SK-N-SH treated with all-trans-retinoic acid at 6 μM for 48 hours (cell line): ENCODE results near the gene ROM1.

Source experiments
- PATZ1 ChIP-seq: fragments of 250-450 bp; sonication (Bioruptor Pico); IDR thresholded peaks from 2 replicates; pipeline ENCODE4 v1.8.0; 2020; ENCODE audit warnings: mild to moderate bottlenecking, moderate library complexity, borderline replicate concordance
- POU6F1 ChIP-seq: fragments of 250-450 bp; sonication (Bioruptor Pico); IDR thresholded peaks from 2 replicates; pipeline ENCODE4 v1.8.0; 2021; ENCODE audit warnings: low read depth, mild to moderate bottlenecking, moderate library complexity, borderline replicate concordance
- PPARA ChIP-seq: fragments of 250-450 bp; sonication (Bioruptor Pico); IDR thresholded peaks from 2 replicates; pipeline ENCODE4 v1.5.0; 2020; ENCODE audit warnings: mild to moderate bottlenecking, borderline replicate concordance
- SNAI2 ChIP-seq: fragments of 250-450 bp; sonication (Bioruptor Pico); IDR thresholded peaks from 2 replicates; pipeline ENCODE4 v1.5.0; 2020; ENCODE audit warnings: mild to moderate bottlenecking, moderate library complexity
- ZC3H10 ChIP-seq: fragments of 250-450 bp; sonication (Bioruptor Pico); IDR thresholded peaks from 2 replicates; pipeline ENCODE4 v1.5.1; 2021; ENCODE audit warnings: mild to moderate bottlenecking, moderate library complexity
- ZFP3 ChIP-seq: fragments of 250-450 bp; sonication (Bioruptor Pico); IDR thresholded peaks from 2 replicates; pipeline ENCODE4 v1.5.0; 2020; ENCODE audit warnings: mild to moderate bottlenecking, moderate library complexity

- TF ChIP-seq POU6F1 (no peak), ZFP3 (CRISPR knock-in tag) (no peak), PATZ1 (CRISPR knock-in tag) (no peak), ZC3H10 (CRISPR knock-in tag) (no peak), SNAI2 (no peak), PPARA (CRISPR knock-in tag) (no peak)
Measured at GRCh38 chr11:62579252-62579651, 33.8 kb upstream of the ROM1 start.
